ENCODE data around the gene CIAO3.

Gene CIAO3

GRCh38 chr16:778447-778846, 37.6 kb upstream of the CIAO3 start:
- TF ChIP-seq GLIS2 (tag by site-specific recombination; IDR thresholded peaks at IDR 0.05): peak; percentile 50; the same call in 1 of the 2 replicates
- no peak for TF ChIP-seq ZNF623 (tag by site-specific recombination; IDR thresholded peaks at IDR 0.05)
- no peak for TF ChIP-seq SETDB1 (IDR thresholded peaks at IDR 0.05; ENCODE audit: insufficient read length, low read length)
- 0 out of 2 replicates have a peak, but pooled peaks have one; percentile 21 for TF ChIP-seq ZNF341 (tag by site-specific recombination; IDR thresholded peaks at IDR 0.05; ENCODE audit: low read depth)
- peak; percentile 68; the same call in 1 of the 2 replicates for TF ChIP-seq HIC1 (tag by site-specific recombination; IDR thresholded peaks at IDR 0.05)
- no peak for TF ChIP-seq ZNF664 (tag by site-specific recombination; IDR thresholded peaks at IDR 0.05)
- TF ChIP-seq ZNF596 (tag by site-specific recombination; IDR thresholded peaks at IDR 0.05): no peak
- no peak for TF ChIP-seq ZNF530 (tag by site-specific recombination; IDR thresholded peaks at IDR 0.05; ENCODE audit: low read depth)
- no peak for TF ChIP-seq ZNF354C (tag by site-specific recombination; IDR thresholded peaks at IDR 0.05; ENCODE audit: borderline replicate concordance, low read depth)
- no peak for TF ChIP-seq ZNF202 (tag by site-specific recombination; IDR thresholded peaks at IDR 0.05; ENCODE audit: borderline replicate concordance)
- TF ChIP-seq SP2 (tag by site-specific recombination; IDR thresholded peaks at IDR 0.05): peak; percentile 30; the same call in 1 of the 2 replicates
- no peak for TF ChIP-seq ZIC2 (tag by site-specific recombination; IDR thresholded peaks at IDR 0.05)
- TF ChIP-seq ZNF514 (tag by site-specific recombination; IDR thresholded peaks at IDR 0.05): no peak
- H3K27ac ChIP-seq (ENCODE audit: extremely low read depth, low read depth, low read length): no peak overlapping the region
- H3K9me3 ChIP-seq (ENCODE audit: control insufficient read depth, insufficient read depth, low read depth, low read length): no peaks in the 10 kb centered on the region
- H3K4me1 ChIP-seq (ENCODE audit: control insufficient read depth, insufficient read depth, low read length): no peaks in the 10 kb centered on the region
- POLR2A ChIA-PET: interaction anchor here (1.6 kb wide), 1 partner anchor 10 kb away, joined by 5 read pairs; the partner anchor contains the start of genes CHTF18 and RPUSD1
- CTCF ChIA-PET: no interaction called here
- no peaks in the 10 kb centered on the region for H3K36me3 ChIP-seq (ENCODE audit: control insufficient read depth in 2 of 2, insufficient read depth in 1 of 2, low read length in 2 of 2)
- H3K4me3 ChIP-seq (ENCODE audit: low read depth, low read length): no peak overlapping the region

DNA sequence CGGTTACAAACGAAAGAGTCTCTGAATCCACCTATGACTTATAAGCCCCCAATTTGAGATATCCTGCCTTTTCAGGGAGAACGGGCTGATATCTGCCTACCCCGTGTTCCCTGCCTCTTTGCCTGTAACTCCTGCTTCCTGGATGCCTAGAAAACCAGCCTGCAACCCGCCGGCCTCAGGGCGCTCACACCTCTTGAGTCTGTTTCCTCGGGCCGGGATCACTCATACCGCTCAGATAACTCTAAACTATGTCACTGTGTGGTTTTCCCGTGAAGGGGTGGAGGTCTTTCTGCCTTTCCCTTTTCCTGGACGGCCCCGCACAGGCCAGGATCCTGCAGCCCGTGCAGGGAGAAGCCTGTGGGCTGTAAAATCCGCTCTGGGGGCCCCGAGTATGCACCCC, 37.0 kb upstream of the CIAO3 start:
- Histone ChIP-seq H3K4me1 (ENCODE audit: control insufficient read depth, insufficient read depth, low read length) (no peaks in the 10 kb centered on the region), H3K9me3 (ENCODE audit: control insufficient read depth, insufficient read depth, low read depth, low read length) (no peaks in the 10 kb centered on the region), H3K27ac (ENCODE audit: extremely low read depth, low read depth, low read length) (no peak overlapping the region), H3K36me3 (ENCODE audit: control insufficient read depth in 2 of 2, insufficient read depth in 1 of 2, low read length in 2 of 2) (no peaks in the 10 kb centered on the region), H3K4me3 (ENCODE audit: low read depth, low read length) (no peak overlapping the region)
- TF ChIP-seq ZNF707 (tag by site-specific recombination; IDR thresholded peaks at IDR 0.05): no peak
- TF ChIP-seq, protein P1, sequence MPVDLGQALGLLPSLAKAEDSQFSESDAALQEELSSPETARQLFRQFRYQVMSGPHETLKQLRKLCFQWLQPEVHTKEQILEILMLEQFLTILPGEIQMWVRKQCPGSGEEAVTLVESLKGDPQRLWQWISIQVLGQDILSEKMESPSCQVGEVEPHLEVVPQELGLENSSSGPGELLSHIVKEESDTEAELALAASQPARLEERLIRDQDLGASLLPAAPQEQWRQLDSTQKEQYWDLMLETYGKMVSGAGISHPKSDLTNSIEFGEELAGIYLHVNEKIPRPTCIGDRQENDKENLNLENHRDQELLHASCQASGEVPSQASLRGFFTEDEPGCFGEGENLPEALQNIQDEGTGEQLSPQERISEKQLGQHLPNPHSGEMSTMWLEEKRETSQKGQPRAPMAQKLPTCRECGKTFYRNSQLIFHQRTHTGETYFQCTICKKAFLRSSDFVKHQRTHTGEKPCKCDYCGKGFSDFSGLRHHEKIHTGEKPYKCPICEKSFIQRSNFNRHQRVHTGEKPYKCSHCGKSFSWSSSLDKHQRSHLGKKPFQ (tag by site-specific recombination; IDR thresholded peaks at IDR 0.05): peak; percentile 75
- ChIA-PET POLR2A (interaction anchor here (1.6 kb wide), 1 partner anchor 10 kb away, joined by 5 read pairs; the partner anchor contains the start of genes CHTF18 and RPUSD1), CTCF (interaction anchor here (1.5 kb wide), 1 partner anchor 66 kb away, joined by 5 read pairs; no protein-coding TSS in a partner anchor)

DNA sequence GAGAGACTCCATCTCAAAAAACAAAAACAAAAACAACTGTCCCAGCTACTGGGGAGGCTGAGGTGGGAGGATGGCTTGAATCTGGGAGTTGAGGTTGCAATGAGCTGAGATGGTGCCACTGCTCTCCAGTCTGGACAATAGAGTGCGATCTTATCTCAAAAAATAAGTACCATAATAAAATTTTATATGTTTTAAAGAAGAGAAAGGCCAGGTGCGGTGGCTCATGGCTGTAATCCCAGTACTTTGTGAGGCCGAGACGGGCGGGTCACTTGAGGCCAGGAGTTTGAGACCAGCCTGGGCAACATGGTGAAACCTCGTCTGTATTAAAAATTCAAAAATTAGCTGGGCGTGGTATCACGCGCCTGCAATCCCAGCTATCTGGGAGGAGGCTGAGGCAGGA, 36.0 kb upstream of the CIAO3 start:
- Histone ChIP-seq H3K4me1 (ENCODE audit: control insufficient read depth, insufficient read depth, low read length) (no peaks in the 10 kb centered on the region), H3K27ac (ENCODE audit: extremely low read depth, low read depth, low read length) (no peak overlapping the region), H3K36me3 (ENCODE audit: control insufficient read depth in 2 of 2, insufficient read depth in 1 of 2, low read length in 2 of 2) (no peaks in the 10 kb centered on the region), H3K9me3 (ENCODE audit: control insufficient read depth, insufficient read depth, low read depth, low read length) (no peaks in the 10 kb centered on the region), H3K4me3 (ENCODE audit: low read depth, low read length) (no peak overlapping the region)
- ChIA-PET POLR2A (interaction anchor here (2.3 kb wide), 1 partner anchor 11 kb away, joined by 8 read pairs; the partner anchor contains the start of genes CHTF18 and RPUSD1), CTCF (interaction anchor here (0.6 to 1.5 kb wide), 4 partner anchors 8 to 65 kb away, joined by 3 to 14 read pairs (median 5); no protein-coding TSS in a partner anchor)
- TF ChIP-seq ZNF624 (tag by site-specific recombination; IDR thresholded peaks at IDR 0.05) (no peak), ZNF623 (tag by site-specific recombination; IDR thresholded peaks at IDR 0.05) (no peak), ZNF155 (tag by site-specific recombination; IDR thresholded peaks at IDR 0.05) (no peak), ZSCAN4 (tag by site-specific recombination; IDR thresholded peaks at IDR 0.05) (no peak), ZNF350 (tag by site-specific recombination; IDR thresholded peaks at IDR 0.05) (no peak), ZNF626 (tag by site-specific recombination; IDR thresholded peaks at IDR 0.05) (no peak), ZNF324 (tag by site-specific recombination; IDR thresholded peaks at IDR 0.05) (no peak), ZNF629 (tag by site-specific recombination; IDR thresholded peaks at IDR 0.05) (no peak), ZNF549 (tag by site-specific recombination; IDR thresholded peaks at IDR 0.05) (no peak), ZNF202 (tag by site-specific recombination; IDR thresholded peaks at IDR 0.05; ENCODE audit: borderline replicate concordance) (no peak), ZNF366 (tag by site-specific recombination; conservative IDR thresholded peaks at IDR 0.05) (no peak), ZNF23 (tag by site-specific recombination; IDR thresholded peaks at IDR 0.05; ENCODE audit: borderline replicate concordance) (no peak), GLI4 (tag by site-specific recombination; IDR thresholded peaks at IDR 0.05) (no peak), ZNF837 (tag by site-specific recombination; IDR thresholded peaks at IDR 0.05) (no peak), ZNF571 (tag by site-specific recombination; IDR thresholded peaks at IDR 0.05) (no peak), ZNF707 (tag by site-specific recombination; IDR thresholded peaks at IDR 0.05) (no peak)
